Natural killer cell treated with Interleukin-12 subunit alpha and Interleukin-12 subunit beta and Interleukin-15 and Interleukin-18, amount 100 ng/mL, for 72 hours (primary cell): ENCODE measurements around the gene APOBEC3C. TPM values are rescaled to one million over a fixed set of nuclear protein-coding genes. Genes with fewer than 3 reads are reported as not detected.

Source experiments
- ATAC-seq, 2 donors: fragments of 150-1000 bp; cut with Tn5 transposase in 1 of 2; sonication (Bioruptor Pico), chemical (Tn5 transposase) in 1 of 2; 2 replicates each; pipeline ENCODE4 v1.10.0; 2021
- DNase-seq: peaks from one replicate; pipeline ENCODE4 v3.0.0; 2022; ENCODE audit warnings: low spot score
- H3K27ac Mint-ChIP-seq, 2 donors: 1 replicate in 1 of 2; 2 replicates in 1 of 2; pipeline ENCODE4 v1.8.0; 2022; ENCODE audit warnings: mixed read lengths in 2 of 2, mild to moderate bottlenecking in 1 of 2, moderate library complexity in 1 of 2
- H3K27me3 Mint-ChIP-seq, 2 donors: 1 replicate in 1 of 2; 2 replicates in 1 of 2; pipeline ENCODE4 v1.8.0; 2022; ENCODE audit warnings: mixed read lengths in 2 of 2
- H3K36me3 Mint-ChIP-seq: one replicate; pipeline ENCODE4 v1.8.0; 2022; ENCODE audit warnings: mixed read lengths
- H3K4me1 Mint-ChIP-seq, 2 donors: 1 replicate in 1 of 2; 2 replicates in 1 of 2; pipeline ENCODE4 v1.8.0; 2022; ENCODE audit warnings: low read depth in 2 of 2, mixed read lengths in 2 of 2, mild to moderate bottlenecking in 1 of 2
- H3K4me3 Mint-ChIP-seq: one replicate; pipeline ENCODE4 v1.8.0; 2022; ENCODE audit warnings: mixed read lengths
- H3K9me3 Mint-ChIP-seq: 2 replicates; pipeline ENCODE4 v1.8.0; 2022; ENCODE audit warnings: mixed read lengths
- total RNA-seq, 2 donors: library from RNA; stranded (reverse); gene quantifications; one replicate each; pipeline ENCODE4 v1.2.3, GENCODE V29; 2022

APOBEC3C gene
- 100 to 1,000 TPM in 1 of 2 donors, 10 to 100 TPM in 1; 78.5 to 103 TPM for total RNA-seq

- no peaks in the 10 kb centered on the region for H3K36me3 Mint-ChIP-seq
- H3K4me1 Mint-ChIP-seq: peaks cover 22 to 35% of the 10 kb centered on the region in 2 donors
- H3K27me3 Mint-ChIP-seq: no peaks in the 10 kb centered on the region
- H3K4me3 Mint-ChIP-seq: peak within 1 kb of the TSS; percentile 98
- H3K27ac Mint-ChIP-seq: peak within 1 kb of the TSS; percentile 99
- ATAC-seq (peak; percentile 96), DNase-seq (peak; percentile 93)
- H3K9me3 Mint-ChIP-seq: no peaks in the 10 kb centered on the region
Observed at GRCh38 chr22:39013942-39014722, at the start of gene APOBEC3C. Gene APOBEC3C (plus strand): TSS chr22:39014257. CDS start chr22:39014363, 106 bp downstream.

GRCh38 chr22:38964306-38964705 lies 49.8 kb upstream of the APOBEC3C start:
- DNase-seq (no peak), ATAC-seq (no peak)
- Mint-ChIP-seq H3K27ac (no peak overlapping the region), H3K4me3 (no peak overlapping the region), H3K9me3 (no peaks in the 10 kb centered on the region), H3K4me1 (peaks cover 0 to 4% of the 10 kb centered on the region in 2 donors), H3K27me3 (no peaks in the 10 kb centered on the region), H3K36me3 (no peaks in the 10 kb centered on the region)

GRCh38 chr22:38964989-38965388 lies 49.1 kb upstream of the APOBEC3C start:
- no peaks in the 10 kb centered on the region for H3K36me3 Mint-ChIP-seq
- no peak overlapping the region for H3K27ac Mint-ChIP-seq
- no peak overlapping the region for H3K4me3 Mint-ChIP-seq
- DNase-seq (no peak), ATAC-seq (no peak)
- H3K4me1 Mint-ChIP-seq: peaks cover 0 to 4% of the 10 kb centered on the region in 2 donors
- no peaks in the 10 kb centered on the region for H3K27me3 Mint-ChIP-seq
- no peaks in the 10 kb centered on the region for H3K9me3 Mint-ChIP-seq

GRCh38 chr22:38965614-38966379 lies 48.3 kb upstream of the APOBEC3C start:
- Mint-ChIP-seq H3K4me3 (no peak overlapping the region), H3K36me3 (no peaks in the 10 kb centered on the region), H3K9me3 (no peaks in the 10 kb centered on the region), H3K4me1 (peaks cover 0 to 9% of the 10 kb centered on the region in 2 donors), H3K27me3 (peaks cover 0 to 7% of the 10 kb centered on the region in 2 donors), H3K27ac (no peak overlapping the region)
- DNase-seq (no peak), ATAC-seq (no peak)

GRCh38 chr22:38966380-38966702 lies 47.7 kb upstream of the APOBEC3C start:
- no peaks in the 10 kb centered on the region for H3K36me3 Mint-ChIP-seq
- H3K27ac Mint-ChIP-seq: peak overlapping the region in 1 of 2 donors; percentile 41
- no peaks in the 10 kb centered on the region for H3K9me3 Mint-ChIP-seq
- H3K4me3 Mint-ChIP-seq: no peak overlapping the region
- ATAC-seq: no peak
- peaks cover 0 to 10% of the 10 kb centered on the region in 2 donors for H3K4me1 Mint-ChIP-seq
- H3K27me3 Mint-ChIP-seq: peaks cover 0 to 12% of the 10 kb centered on the region in 2 donors
- DNase-seq: no peak

GRCh38 chr22:38966942-38967341 lies 47.1 kb upstream of the APOBEC3C start:
- peak overlapping the region in 1 of 2 donors; percentile 41 for H3K27ac Mint-ChIP-seq
- no peaks in the 10 kb centered on the region for H3K9me3 Mint-ChIP-seq
- peaks cover 0 to 17% of the 10 kb centered on the region in 2 donors for H3K27me3 Mint-ChIP-seq
- H3K36me3 Mint-ChIP-seq: no peaks in the 10 kb centered on the region
- DNase-seq (no peak), ATAC-seq (no peak)
- H3K4me1 Mint-ChIP-seq: peaks cover 0 to 10% of the 10 kb centered on the region in 2 donors
- H3K4me3 Mint-ChIP-seq: no peak overlapping the region

GRCh38 chr22:38967451-38968450 lies 46.3 kb upstream of the APOBEC3C start:
- H3K4me3 Mint-ChIP-seq: no peak overlapping the region
- DNase-seq: no peak
- H3K36me3 Mint-ChIP-seq: no peaks in the 10 kb centered on the region
- no peaks in the 10 kb centered on the region for H3K9me3 Mint-ChIP-seq
- H3K27me3 Mint-ChIP-seq: peaks cover 0 to 17% of the 10 kb centered on the region in 2 donors
- H3K4me1 Mint-ChIP-seq: peaks cover 0 to 10% of the 10 kb centered on the region in 2 donors
- H3K27ac Mint-ChIP-seq: no peak overlapping the region
- peak in 1 of 2 donors; percentile 73 for ATAC-seq

- Mint-ChIP-seq H3K9me3 (no peaks in the 10 kb centered on the region), H3K27ac (no peak overlapping the region), H3K27me3 (peaks cover 0 to 17% of the 10 kb centered on the region in 2 donors), H3K36me3 (no peaks in the 10 kb centered on the region), H3K4me1 (peaks cover 0 to 10% of the 10 kb centered on the region in 2 donors), H3K4me3 (no peak overlapping the region)
- DNase-seq (no peak), ATAC-seq (no peak)
Observed at GRCh38 chr22:38968801-38969200, 45.3 kb upstream of the APOBEC3C start.

GRCh38 chr22:38970551-38970950 lies 43.5 kb upstream of the APOBEC3C start:
- peaks cover 0 to 17% of the 10 kb centered on the region in 2 donors for H3K27me3 Mint-ChIP-seq
- DNase-seq (no peak), ATAC-seq (no peak)
- no peaks in the 10 kb centered on the region for H3K9me3 Mint-ChIP-seq
- H3K36me3 Mint-ChIP-seq: no peaks in the 10 kb centered on the region
- no peak overlapping the region for H3K4me3 Mint-ChIP-seq
- peak overlapping the region in 1 of 2 donors; percentile 17 for H3K27ac Mint-ChIP-seq
- peaks cover 0 to 10% of the 10 kb centered on the region in 2 donors for H3K4me1 Mint-ChIP-seq

- H3K4me3 Mint-ChIP-seq: no peak overlapping the region
- no peaks in the 10 kb centered on the region for H3K9me3 Mint-ChIP-seq
- H3K27ac Mint-ChIP-seq: no peak overlapping the region
- DNase-seq (no peak), ATAC-seq (no peak)
- peaks cover 0 to 10% of the 10 kb centered on the region in 2 donors for H3K4me1 Mint-ChIP-seq
- H3K27me3 Mint-ChIP-seq: peaks cover 0 to 17% of the 10 kb centered on the region in 2 donors
- H3K36me3 Mint-ChIP-seq: no peaks in the 10 kb centered on the region
Observed at GRCh38 chr22:38971202-38971601, 42.9 kb upstream of the APOBEC3C start.

- Mint-ChIP-seq H3K4me1 (peaks cover 0 to 10% of the 10 kb centered on the region in 2 donors), H3K27ac (no peak overlapping the region), H3K4me3 (no peak overlapping the region), H3K36me3 (no peaks in the 10 kb centered on the region), H3K9me3 (no peaks in the 10 kb centered on the region), H3K27me3 (peaks cover 0 to 17% of the 10 kb centered on the region in 2 donors)
- ATAC-seq: no peak
- DNase-seq: no peak
Observed at GRCh38 chr22:38971791-38972190, 42.3 kb upstream of the APOBEC3C start.

- H3K9me3 Mint-ChIP-seq: no peaks in the 10 kb centered on the region
- no peak overlapping the region for H3K27ac Mint-ChIP-seq
- H3K4me1 Mint-ChIP-seq: peaks cover 0 to 10% of the 10 kb centered on the region in 2 donors
- H3K36me3 Mint-ChIP-seq: no peaks in the 10 kb centered on the region
- no peak overlapping the region for H3K4me3 Mint-ChIP-seq
- peaks cover 0 to 17% of the 10 kb centered on the region in 2 donors for H3K27me3 Mint-ChIP-seq
- DNase-seq (no peak), ATAC-seq (no peak)
Observed at GRCh38 chr22:38972558-38972957, 41.5 kb upstream of the APOBEC3C start.
